Measurements from ENCODE around the gene TCHP.

Gene TCHP

GRCh38 chr12:109934026-109934425 is 34.0 kb downstream of the TCHP start:
- no peak for DNase-seq (ENCODE audit: low spot score)

GRCh38 chr12:109937371-109937770 is 37.3 kb downstream of the TCHP start:
- no peak for DNase-seq (ENCODE audit: low spot score)

GRCh38 chr12:109938947-109939346 is 38.9 kb downstream of the TCHP start:
- no peak for DNase-seq (ENCODE audit: low spot score)

GRCh38 chr12:109939504-109939903 is 39.4 kb downstream of the TCHP start:
- no peak for DNase-seq (ENCODE audit: low spot score)

- no peak for DNase-seq (ENCODE audit: low spot score)
Observed at GRCh38 chr12:109940339-109940923, 40.4 kb downstream of the TCHP start.

GRCh38 chr12:109943811-109944210 is 43.7 kb downstream of the TCHP start:
- DNase-seq (ENCODE audit: low spot score): no peak

- no peak for DNase-seq (ENCODE audit: low spot score)
Observed at GRCh38 chr12:109944561-109945359, 44.7 kb downstream of the TCHP start.

- no peak for DNase-seq (ENCODE audit: low spot score)
Observed at GRCh38 chr12:109946505-109946904, 46.4 kb downstream of the TCHP start.

GRCh38 chr12:109946913-109947312 is 46.8 kb downstream of the TCHP start:
- DNase-seq (ENCODE audit: low spot score): no peak

- DNase-seq (ENCODE audit: low spot score): no peak
Observed at GRCh38 chr12:109947521-109947920, 47.4 kb downstream of the TCHP start.

- no peak for DNase-seq (ENCODE audit: low spot score)
Observed at GRCh38 chr12:109948368-109948767, 48.3 kb downstream of the TCHP start.

- DNase-seq (ENCODE audit: low spot score): no peak
Observed at GRCh38 chr12:109949089-109949488, 49.0 kb downstream of the TCHP start.

- no peak for DNase-seq (ENCODE audit: low spot score)
Observed at GRCh38 chr12:109950625-109951024, 50.6 kb downstream of the TCHP start.

- no peak for DNase-seq (ENCODE audit: low spot score)
Observed at GRCh38 chr12:109951136-109951535, 51.1 kb downstream of the TCHP start.

- DNase-seq (ENCODE audit: low spot score): no peak
Observed at GRCh38 chr12:109951751-109952150, 51.7 kb downstream of the TCHP start.

GRCh38 chr12:109952160-109952858 is 52.2 kb downstream of the TCHP start:
- DNase-seq (ENCODE audit: low spot score): no peak

GRCh38 chr12:109952873-109953272 is 52.8 kb downstream of the TCHP start:
- no peak for DNase-seq (ENCODE audit: low spot score)

GRCh38 chr12:109953656-109954055 is 53.6 kb downstream of the TCHP start:
- DNase-seq (ENCODE audit: low spot score): no peak

GRCh38 chr12:109958374-109958773 is 58.3 kb downstream of the TCHP start:
- DNase-seq (ENCODE audit: low spot score): no peak

- DNase-seq (ENCODE audit: low spot score): no peak
Observed at GRCh38 chr12:109959411-109960093, 59.5 kb downstream of the TCHP start.

- DNase-seq (ENCODE audit: low spot score): no peak
Observed at GRCh38 chr12:109961201-109961600, 61.1 kb downstream of the TCHP start.

- no peak for DNase-seq (ENCODE audit: low spot score)
Observed at GRCh38 chr12:109961612-109962011, 61.5 kb downstream of the TCHP start.

GRCh38 chr12:109962398-109962797 is 62.3 kb downstream of the TCHP start:
- DNase-seq (ENCODE audit: low spot score): no peak

Measured in left forelimb (tissue), 1 donor.